K562 (cell line): Measurements from ENCODE around the gene IQCN. TPM values are rescaled to one million over a fixed set of nuclear protein-coding genes. Genes with fewer than 3 reads are reported as not detected.
A peak's percentile ranks its signal among the peaks of the same experiment; 100 is the strongest.

Experiments
- BCOR ChIP-seq: fragments of 450-650 bp; IDR thresholded peaks from 2 replicates; pipeline ENCODE4 v1.6.1; 2016
- CAMTA2 ChIP-seq: fragments of 250-450 bp; sonication (Bioruptor Pico); conservative IDR thresholded peaks from 2 replicates; pipeline ENCODE4 v1.5.1; 2022
- ETS2 ChIP-seq: IDR thresholded peaks from 2 replicates; pipeline ENCODE4 v1.6.1; 2016; ENCODE audit warnings: borderline replicate concordance, missing genetic modification characterization, mild to moderate bottlenecking, moderate library complexity, missing compliant biosample characterization; ENCODE audit not compliant: poor library complexity, severe bottlenecking
- FOXM1 ChIP-seq, 2 experiments: fragments of 450-650 bp in 1 of 2; sonication (generic) in 1 of 2; formaldehyde crosslinking in 1 of 2; IDR thresholded peaks; 2 replicates each; pipeline versions ENCODE4 v1.6.1 to v1.9.0; 2017 to 2022; ENCODE audit warnings: low read depth in 2 of 2, mild to moderate bottlenecking in 2 of 2, missing genetic modification reagents in 1 of 2, moderate library complexity in 1 of 2
- MTA3 ChIP-seq: fragments of 450-650 bp; formaldehyde crosslinking; IDR thresholded peaks from 2 replicates; pipeline ENCODE4 v1.6.1; 2017; ENCODE audit warnings: mild to moderate bottlenecking, borderline replicate concordance
- NR4A1 ChIP-seq, 2 experiments: fragments of 250-450 bp in 1 of 2; fragments of 450-650 bp in 1 of 2; sonication (Bioruptor Pico) in 1 of 2; IDR thresholded peaks; 2 replicates each; pipeline versions ENCODE4 v1.4.0 to v1.6.1; 2016 to 2020; ENCODE audit warnings: mild to moderate bottlenecking in 2 of 2, missing compliant biosample characterization in 1 of 2, missing genetic modification characterization in 1 of 2, moderate library complexity in 1 of 2
- POLR2AphosphoS5 ChIP-seq: IDR thresholded peaks from 2 replicates; pipeline ENCODE4 v1.6.1; 2011; ENCODE audit warnings: mild to moderate bottlenecking, low read depth, low read length, moderate library complexity; ENCODE audit not compliant: control insufficient read depth, insufficient read depth
- POLR2G ChIP-seq: fragments of 200-400 bp; formaldehyde crosslinking; IDR thresholded peaks from 2 replicates; pipeline ENCODE4 v1.6.1; 2017; ENCODE audit warnings: low read depth, mild to moderate bottlenecking, antibody characterized with exemption, low read length, moderate library complexity
- POLR3A ChIP-seq: IDR thresholded peaks from 2 replicates; pipeline ENCODE4 v1.6.1; 2011; ENCODE audit warnings: borderline replicate concordance, mild to moderate bottlenecking, moderate library complexity; ENCODE audit not compliant: insufficient read length, insufficient read depth; ENCODE audit errors: extremely low read depth
- RBFOX2 ChIP-seq: fragments of 200-400 bp; formaldehyde crosslinking; IDR thresholded peaks from 2 replicates; pipeline ENCODE4 v1.6.1; 2017; ENCODE audit warnings: low read depth, mild to moderate bottlenecking, low read length, moderate library complexity
- SMARCB1 ChIP-seq: IDR thresholded peaks from 2 replicates; pipeline ENCODE4 v1.6.1; 2011; ENCODE audit warnings: improper control_type of control experiment, low read depth; ENCODE audit not compliant: insufficient read length
- ZNF551 ChIP-seq: fragments of 250-450 bp; sonication (Bioruptor Pico); IDR thresholded peaks from 2 replicates; pipeline ENCODE4 v1.5.0; 2021; ENCODE audit warnings: mild to moderate bottlenecking, moderate library complexity
- ZNF584 ChIP-seq: fragments of 200-800 bp; sonication (Bioruptor generic); IDR thresholded peaks from 2 replicates; pipeline ENCODE4 v1.6.1; 2016; ENCODE audit warnings: low read depth, mild to moderate bottlenecking, missing genetic modification characterization, missing compliant biosample characterization
- polyA plus RNA-seq, 8 experiments: library from polyadenylated mRNA; depleted of rRNA in 4 of 8; stranded (reverse) in 5 of 8; unstranded in 3 of 8; fragments of >200 nt; fragmentation: Nextera tagmentation in 2 of 8; fragmentation: Illumina TruSeq in 1 of 8; extraction: Ambion mirVana in 2 of 8; extraction: Trizol in 1 of 8; gene quantifications; 2 replicates each; pipeline versions ENCODE4 v1.2.1 to v1.2.3, GENCODE V29; 2011 to 2014; ENCODE audit warnings: inconsistent platforms in 1 of 8, missing spikeins in 1 of 8
- total RNA-seq, 7 experiments: library from RNA; depleted of rRNA in 6 of 7; stranded (reverse); fragments of >200 nt in 6 of 7; fragmentation: Illumina TruSeq in 2 of 7; extraction: Trizol in 2 of 7; gene quantifications; 2 replicates each; pipeline versions ENCODE4 v1.2.1 to v1.2.3, GENCODE V29; 2011 to 2021; ENCODE audit warnings: low replicate concordance in 1 of 7
- TF ChIP-seq, protein P1 (sequence below): IDR thresholded peaks from 3 replicates; pipeline ENCODE4 v1.6.1; 2011; ENCODE audit warnings: borderline replicate concordance, mild to moderate bottlenecking, moderate library complexity; ENCODE audit not compliant: insufficient read length; ENCODE audit errors: extremely low read depth
- TF ChIP-seq, protein P2 (sequence below): IDR thresholded peaks from 2 replicates; pipeline ENCODE4 v1.6.1; 2011; ENCODE audit not compliant: insufficient read length; ENCODE audit errors: extremely low read depth
- TF ChIP-seq, protein P3 (sequence below): IDR thresholded peaks from 2 replicates; pipeline ENCODE4 v1.6.1; 2014; ENCODE audit warnings: antibody characterized with exemption
- TF ChIP-seq, protein P4 (sequence below), 2 experiments: fragments of 250-450 bp in 1 of 2; fragments of 450-650 bp in 1 of 2; sonication (Bioruptor Pico) in 1 of 2; IDR thresholded peaks; 2 replicates each; pipeline versions ENCODE4 v1.6.1 to v1.8.0; 2016 to 2021; ENCODE audit warnings: mild to moderate bottlenecking in 2 of 2, moderate library complexity in 2 of 2, missing compliant biosample characterization in 1 of 2, missing genetic modification characterization in 1 of 2
- TF ChIP-seq, protein P5 (sequence below): fragments of 250-450 bp; sonication (Bioruptor Pico); IDR thresholded peaks from 2 replicates; pipeline ENCODE4 v1.8.0; 2022; ENCODE audit warnings: moderate library complexity, mild to moderate bottlenecking, inconsistent platforms

The IQCN gene
- total and polyA plus RNA-seq, 9 of the 15 experiments (the other 6 are each of a cell fraction or from before 2014, with no cell fraction given), result 0.01 to 0.07 (median 0.04) TPM; not detected in 3

DNA sequence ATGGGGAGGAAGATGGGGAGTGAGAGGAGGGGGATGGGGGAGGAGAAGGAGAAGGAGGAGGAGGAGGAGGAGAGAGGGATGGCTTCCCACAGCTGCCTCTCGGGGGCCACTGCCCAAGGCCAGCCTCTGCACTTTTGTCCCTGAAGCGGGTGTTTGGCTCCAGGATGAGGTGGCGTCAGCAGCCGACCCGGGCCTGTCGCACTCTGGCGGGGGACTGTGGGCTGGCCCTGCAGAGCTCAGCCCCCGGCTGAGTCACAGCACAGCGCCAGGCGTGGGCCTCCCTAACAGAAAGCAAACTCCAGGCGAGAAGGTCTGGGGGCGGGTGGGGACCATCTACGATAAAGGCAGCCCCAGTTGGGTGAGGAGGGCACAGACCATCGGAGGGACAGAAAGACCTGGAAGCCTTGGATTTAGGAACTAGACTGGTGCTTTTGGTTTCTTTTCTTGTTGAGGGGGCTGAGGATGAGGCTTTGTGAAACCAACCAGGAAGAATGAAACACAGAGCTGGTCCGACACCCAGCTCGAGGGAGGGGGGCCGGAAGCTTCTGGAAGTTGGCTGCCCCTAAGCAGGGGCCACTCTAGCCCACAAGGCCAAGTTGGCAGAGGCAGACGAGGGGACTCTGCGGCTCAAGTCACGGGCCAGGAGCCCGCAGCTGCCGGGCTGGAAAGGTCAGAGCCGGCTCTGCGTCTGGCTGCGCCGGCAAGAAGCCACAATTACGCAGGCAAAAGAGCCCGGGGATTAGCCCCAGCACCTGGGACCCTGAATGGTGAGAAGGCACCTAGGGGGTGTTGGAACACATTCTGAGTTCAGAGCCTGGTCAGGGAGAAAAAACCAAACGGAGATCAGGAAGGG, 30.4 kb upstream of the IQCN start (continued):
- TF ChIP-seq, protein P1, sequence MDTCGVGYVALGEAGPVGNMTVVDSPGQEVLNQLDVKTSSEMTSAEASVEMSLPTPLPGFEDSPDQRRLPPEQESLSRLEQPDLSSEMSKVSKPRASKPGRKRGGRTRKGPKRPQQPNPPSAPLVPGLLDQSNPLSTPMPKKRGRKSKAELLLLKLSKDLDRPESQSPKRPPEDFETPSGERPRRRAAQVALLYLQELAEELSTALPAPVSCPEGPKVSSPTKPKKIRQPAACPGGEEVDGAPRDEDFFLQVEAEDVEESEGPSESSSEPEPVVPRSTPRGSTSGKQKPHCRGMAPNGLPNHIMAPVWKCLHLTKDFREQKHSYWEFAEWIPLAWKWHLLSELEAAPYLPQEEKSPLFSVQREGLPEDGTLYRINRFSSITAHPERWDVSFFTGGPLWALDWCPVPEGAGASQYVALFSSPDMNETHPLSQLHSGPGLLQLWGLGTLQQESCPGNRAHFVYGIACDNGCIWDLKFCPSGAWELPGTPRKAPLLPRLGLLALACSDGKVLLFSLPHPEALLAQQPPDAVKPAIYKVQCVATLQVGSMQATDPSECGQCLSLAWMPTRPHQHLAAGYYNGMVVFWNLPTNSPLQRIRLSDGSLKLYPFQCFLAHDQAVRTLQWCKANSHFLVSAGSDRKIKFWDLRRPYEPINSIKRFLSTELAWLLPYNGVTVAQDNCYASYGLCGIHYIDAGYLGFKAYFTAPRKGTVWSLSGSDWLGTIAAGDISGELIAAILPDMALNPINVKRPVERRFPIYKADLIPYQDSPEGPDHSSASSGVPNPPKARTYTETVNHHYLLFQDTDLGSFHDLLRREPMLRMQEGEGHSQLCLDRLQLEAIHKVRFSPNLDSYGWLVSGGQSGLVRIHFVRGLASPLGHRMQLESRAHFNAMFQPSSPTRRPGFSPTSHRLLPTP, result no peak
- no peak for TF ChIP-seq POLR3A
- no peak for TF ChIP-seq FOXM1 (IDR thresholded peaks at IDR 0.05; ENCODE audit: low read depth)
- TF ChIP-seq FOXM1 (CRISPR knock-in tag; IDR thresholded peaks at IDR 0.05; ENCODE audit: low read depth), result no peak
- TF ChIP-seq, protein P2, sequence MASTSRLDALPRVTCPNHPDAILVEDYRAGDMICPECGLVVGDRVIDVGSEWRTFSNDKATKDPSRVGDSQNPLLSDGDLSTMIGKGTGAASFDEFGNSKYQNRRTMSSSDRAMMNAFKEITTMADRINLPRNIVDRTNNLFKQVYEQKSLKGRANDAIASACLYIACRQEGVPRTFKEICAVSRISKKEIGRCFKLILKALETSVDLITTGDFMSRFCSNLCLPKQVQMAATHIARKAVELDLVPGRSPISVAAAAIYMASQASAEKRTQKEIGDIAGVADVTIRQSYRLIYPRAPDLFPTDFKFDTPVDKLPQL, result no peak
- TF ChIP-seq, protein P3, sequence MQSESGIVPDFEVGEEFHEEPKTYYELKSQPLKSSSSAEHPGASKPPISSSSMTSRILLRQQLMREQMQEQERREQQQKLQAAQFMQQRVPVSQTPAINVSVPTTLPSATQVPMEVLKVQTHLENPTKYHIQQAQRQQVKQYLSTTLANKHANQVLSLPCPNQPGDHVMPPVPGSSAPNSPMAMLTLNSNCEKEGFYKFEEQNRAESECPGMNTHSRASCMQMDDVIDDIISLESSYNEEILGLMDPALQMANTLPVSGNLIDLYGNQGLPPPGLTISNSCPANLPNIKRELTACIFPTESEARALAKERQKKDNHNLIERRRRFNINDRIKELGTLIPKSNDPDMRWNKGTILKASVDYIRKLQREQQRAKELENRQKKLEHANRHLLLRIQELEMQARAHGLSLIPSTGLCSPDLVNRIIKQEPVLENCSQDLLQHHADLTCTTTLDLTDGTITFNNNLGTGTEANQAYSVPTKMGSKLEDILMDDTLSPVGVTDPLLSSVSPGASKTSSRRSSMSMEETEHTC, result no peak
- no peak for TF ChIP-seq CAMTA2 (CRISPR knock-in tag)
- TF ChIP-seq, protein P4, sequence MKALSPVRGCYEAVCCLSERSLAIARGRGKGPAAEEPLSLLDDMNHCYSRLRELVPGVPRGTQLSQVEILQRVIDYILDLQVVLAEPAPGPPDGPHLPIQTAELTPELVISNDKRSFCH (CRISPR knock-in tag; IDR thresholded peaks at IDR 0.05), result no peak
- TF ChIP-seq, protein P4 (tag; IDR thresholded peaks at IDR 0.05), result peak; percentile 89; the same call in 1 of the 2 replicates
- peak; percentile 75 for TF ChIP-seq POLR2AphosphoS5
- no peak for TF ChIP-seq NR4A1 (CRISPR knock-in tag; IDR thresholded peaks at IDR 0.05)
- no peak for TF ChIP-seq NR4A1 (tag; IDR thresholded peaks at IDR 0.05)
- peak; percentile 90 for TF ChIP-seq POLR2G
- TF ChIP-seq, protein P5, sequence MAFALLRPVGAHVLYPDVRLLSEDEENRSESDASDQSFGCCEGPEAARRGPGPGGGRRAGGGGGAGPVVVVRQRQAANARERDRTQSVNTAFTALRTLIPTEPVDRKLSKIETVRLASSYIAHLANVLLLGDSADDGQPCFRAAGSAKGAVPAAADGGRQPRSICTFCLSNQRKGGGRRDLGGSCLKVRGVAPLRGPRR (CRISPR knock-in tag), result no peak
- TF ChIP-seq ZNF551 (CRISPR knock-in tag), result no peak
- no peak for TF ChIP-seq ZNF584 (CRISPR knock-in tag)
- TF ChIP-seq MTA3, result peak; percentile 68
- TF ChIP-seq SMARCB1, result no peak
- TF ChIP-seq RBFOX2, result peak; percentile 82
- no peak for TF ChIP-seq BCOR
- TF ChIP-seq ETS2 (tag), result no peak
